KMS-11 (cell line): Measurements from ENCODE around the gene ESRRG.

Experiments used
- H2AFZ ChIP-seq: fragments of 200-600 bp; sonication (generic); 2 replicates; pipeline ENCODE4 v1.6.1; 2016; ENCODE audit warnings: antibody characterized with exemption, mixed run types, low read depth
- H3K27ac ChIP-seq: fragments of 200-600 bp; sonication (generic); 2 replicates; pipeline ENCODE4 v1.6.1; 2016; ENCODE audit warnings: mild to moderate bottlenecking, mixed run types
- H3K27me3 ChIP-seq: fragments of 200-600 bp; sonication (generic); 2 replicates; pipeline ENCODE4 v1.6.1; 2017; ENCODE audit warnings: mild to moderate bottlenecking, low read depth, mixed run types, moderate library complexity; ENCODE audit not compliant: insufficient read depth
- H3K36me3 ChIP-seq: fragments of 200-600 bp; sonication (generic); 2 replicates; pipeline ENCODE4 v1.6.1; 2017; ENCODE audit warnings: mild to moderate bottlenecking, mixed run types; ENCODE audit not compliant: insufficient read depth
- H3K4me1 ChIP-seq: fragments of 200-600 bp; sonication (generic); 2 replicates; pipeline ENCODE4 v1.6.1; 2016; ENCODE audit warnings: mild to moderate bottlenecking, low read depth, mixed run types; ENCODE audit not compliant: poor library complexity, severe bottlenecking
- H3K4me2 ChIP-seq: fragments of 200-600 bp; sonication (generic); 2 replicates; pipeline ENCODE4 v1.7.0; 2016; ENCODE audit warnings: mild to moderate bottlenecking, mixed run types
- H3K4me3 ChIP-seq: fragments of 200-600 bp; sonication (generic); IDR thresholded peaks from 2 replicates; pipeline ENCODE4 v1.6.1; 2017; ENCODE audit warnings: low read depth, low read length, mixed read lengths; ENCODE audit not compliant: insufficient read depth
- H3K79me2 ChIP-seq: fragments of 200-600 bp; sonication (generic); 2 replicates; pipeline ENCODE4 v1.6.1; 2016; ENCODE audit warnings: low read depth, mixed run types; ENCODE audit not compliant: insufficient read depth
- H3K9ac ChIP-seq: fragments of 200-600 bp; sonication (generic); 2 replicates; pipeline ENCODE4 v1.6.1; 2016; ENCODE audit warnings: mild to moderate bottlenecking, mixed run types
- H4K20me1 ChIP-seq: fragments of 200-600 bp; sonication (generic); 2 replicates; pipeline ENCODE4 v1.6.1; 2016; ENCODE audit warnings: mild to moderate bottlenecking, mixed run types; ENCODE audit not compliant: insufficient read depth
- TF ChIP-seq, protein P1 (sequence below): fragments of 200-600 bp; sonication (generic); conservative IDR thresholded peaks from 2 replicates; pipeline ENCODE4 v1.6.1; 2017; ENCODE audit warnings: low read depth, mild to moderate bottlenecking, antibody characterized with exemption, low read length, moderate library complexity, mixed read lengths

The ESRRG gene

DNA sequence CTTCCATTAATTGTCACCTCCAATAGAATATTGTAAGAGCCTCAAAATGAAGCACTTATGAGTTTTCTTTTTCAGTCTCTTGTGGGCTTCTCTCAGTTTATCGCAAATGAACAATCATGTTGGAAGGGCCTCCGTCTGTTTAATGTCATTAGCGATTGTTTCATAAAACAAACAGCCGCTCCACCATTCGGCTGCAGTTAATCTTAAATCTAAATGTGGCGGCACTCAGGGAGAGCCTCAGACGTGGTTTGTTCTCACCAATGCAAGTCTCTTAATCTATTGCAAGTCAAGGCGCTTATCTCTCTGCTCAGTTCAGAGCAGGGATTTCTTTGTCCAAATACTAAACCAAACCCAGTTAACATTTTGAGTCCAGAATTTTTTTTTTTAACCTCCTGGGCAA is 34.9 kb upstream of the ESRRG start:
- Histone ChIP-seq H3K79me2 (no peaks in the 10 kb centered on the region), H3K4me2 (no peak overlapping the region), H3K27me3 (no peaks in the 10 kb centered on the region), H3K9ac (no peak overlapping the region), H3K27ac (no peak overlapping the region), H3K4me1 (no peaks in the 10 kb centered on the region), H4K20me1 (no peaks in the 10 kb centered on the region), H2AFZ (no peak overlapping the region), H3K4me3 (no peak overlapping the region), H3K36me3 (no peaks in the 10 kb centered on the region)
- TF ChIP-seq, protein P1, sequence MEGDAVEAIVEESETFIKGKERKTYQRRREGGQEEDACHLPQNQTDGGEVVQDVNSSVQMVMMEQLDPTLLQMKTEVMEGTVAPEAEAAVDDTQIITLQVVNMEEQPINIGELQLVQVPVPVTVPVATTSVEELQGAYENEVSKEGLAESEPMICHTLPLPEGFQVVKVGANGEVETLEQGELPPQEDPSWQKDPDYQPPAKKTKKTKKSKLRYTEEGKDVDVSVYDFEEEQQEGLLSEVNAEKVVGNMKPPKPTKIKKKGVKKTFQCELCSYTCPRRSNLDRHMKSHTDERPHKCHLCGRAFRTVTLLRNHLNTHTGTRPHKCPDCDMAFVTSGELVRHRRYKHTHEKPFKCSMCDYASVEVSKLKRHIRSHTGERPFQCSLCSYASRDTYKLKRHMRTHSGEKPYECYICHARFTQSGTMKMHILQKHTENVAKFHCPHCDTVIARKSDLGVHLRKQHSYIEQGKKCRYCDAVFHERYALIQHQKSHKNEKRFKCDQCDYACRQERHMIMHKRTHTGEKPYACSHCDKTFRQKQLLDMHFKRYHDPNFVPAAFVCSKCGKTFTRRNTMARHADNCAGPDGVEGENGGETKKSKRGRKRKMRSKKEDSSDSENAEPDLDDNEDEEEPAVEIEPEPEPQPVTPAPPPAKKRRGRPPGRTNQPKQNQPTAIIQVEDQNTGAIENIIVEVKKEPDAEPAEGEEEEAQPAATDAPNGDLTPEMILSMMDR = no peak

DNA sequence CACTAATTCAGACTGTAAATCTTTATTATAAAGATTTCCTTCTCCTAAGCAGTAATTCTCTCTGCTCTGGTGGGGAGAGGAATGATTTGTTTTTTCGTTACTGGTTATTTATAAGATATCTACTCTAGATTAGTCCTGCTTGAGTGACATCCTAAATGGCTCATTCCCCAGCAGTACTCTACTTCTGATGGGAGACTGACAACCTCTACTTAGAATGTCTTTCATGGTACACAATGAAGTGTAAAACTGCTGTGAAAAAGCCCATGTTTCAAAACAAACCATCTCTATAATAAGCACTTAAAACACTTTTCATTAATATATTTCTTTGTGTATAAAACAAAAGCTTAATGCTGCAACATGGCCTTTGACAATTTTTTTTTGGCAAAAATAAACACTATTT is 33.9 kb upstream of the ESRRG start:
- Histone ChIP-seq H3K9ac (no peak overlapping the region), H3K36me3 (no peaks in the 10 kb centered on the region), H3K79me2 (no peaks in the 10 kb centered on the region), H2AFZ (no peak overlapping the region), H3K27me3 (no peaks in the 10 kb centered on the region), H3K4me1 (no peaks in the 10 kb centered on the region), H4K20me1 (no peaks in the 10 kb centered on the region), H3K4me2 (no peak overlapping the region), H3K27ac (no peak overlapping the region), H3K4me3 (no peak overlapping the region)
- TF ChIP-seq, protein P1 = no peak

DNA sequence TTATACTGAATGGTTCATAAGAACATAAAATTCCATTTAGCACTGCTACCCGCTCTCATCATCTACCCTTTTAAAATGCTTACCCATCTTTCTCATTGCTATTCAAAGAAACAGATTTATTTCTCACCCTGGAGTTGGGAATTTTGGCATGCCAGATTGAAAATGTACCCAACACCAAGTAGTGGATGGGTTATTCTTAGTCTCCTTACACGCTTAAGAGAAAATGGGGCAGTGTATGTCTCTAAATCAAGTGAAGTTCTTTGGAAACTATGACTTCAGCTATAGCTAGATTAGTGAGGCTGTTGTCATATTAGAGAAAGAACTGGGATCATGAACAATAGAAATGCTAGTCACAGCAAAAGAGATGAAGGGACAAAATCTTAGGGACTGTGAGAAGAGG is 27.7 kb upstream of the ESRRG start:
- no peaks in the 10 kb centered on the region for H3K4me1 ChIP-seq
- TF ChIP-seq, protein P1 = no peak
- H3K9ac ChIP-seq = no peak overlapping the region
- no peaks in the 10 kb centered on the region for H4K20me1 ChIP-seq
- H3K36me3 ChIP-seq = no peaks in the 10 kb centered on the region
- no peak overlapping the region for H3K4me2 ChIP-seq
- H3K27ac ChIP-seq = no peak overlapping the region
- H3K4me3 ChIP-seq = no peak overlapping the region
- H3K79me2 ChIP-seq = no peaks in the 10 kb centered on the region
- no peak overlapping the region for H2AFZ ChIP-seq
- no peaks in the 10 kb centered on the region for H3K27me3 ChIP-seq

DNA sequence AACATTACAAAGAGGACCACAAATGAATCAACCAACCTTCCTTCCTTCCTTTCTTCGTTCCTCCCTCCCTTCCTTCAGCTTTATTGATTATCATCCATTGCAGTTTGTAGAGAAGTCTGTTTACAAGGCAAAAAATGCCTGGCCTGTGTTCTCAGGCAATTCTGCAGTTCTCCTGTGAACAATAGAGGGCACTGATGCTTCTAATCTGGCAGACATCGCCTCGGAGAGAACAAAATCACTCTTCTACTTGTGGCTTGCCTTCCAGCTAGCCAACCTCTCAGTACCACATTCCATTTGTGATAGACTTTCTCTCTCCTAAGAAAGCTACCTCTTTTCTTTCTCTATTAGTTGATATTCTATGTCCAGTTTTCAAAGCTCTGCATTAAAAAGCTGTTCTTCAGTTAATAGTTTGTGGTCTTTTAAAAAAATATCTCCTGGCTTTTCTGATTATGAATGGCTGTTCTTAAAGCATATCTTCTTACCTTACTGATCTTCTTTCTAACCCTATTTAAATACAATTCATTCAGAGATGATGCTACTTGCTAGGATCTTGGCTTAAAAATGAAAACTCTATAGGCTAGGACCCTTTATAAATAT is 26.9 kb upstream of the ESRRG start:
- TF ChIP-seq, protein P1 = peak; percentile 59
- no peak overlapping the region for H2AFZ ChIP-seq
- no peak overlapping the region for H3K4me2 ChIP-seq
- H4K20me1 ChIP-seq = no peaks in the 10 kb centered on the region
- H3K9ac ChIP-seq = no peak overlapping the region
- H3K79me2 ChIP-seq = no peaks in the 10 kb centered on the region
- H3K27me3 ChIP-seq = no peaks in the 10 kb centered on the region
- H3K27ac ChIP-seq = no peak overlapping the region
- H3K4me1 ChIP-seq = no peaks in the 10 kb centered on the region
- no peaks in the 10 kb centered on the region for H3K36me3 ChIP-seq
- no peak overlapping the region for H3K4me3 ChIP-seq
